A549 (cell line): ENCODE results near the gene KCNH6. TPM values are rescaled to one million over a fixed set of nuclear protein-coding genes. Genes with fewer than 3 reads are reported as not detected.

Experiments
- ATAC-seq, 2 experiments: fragments of 200-7000 bp in 1 of 2; fragments of >200 bp in 1 of 2; cut with Nextera tagmentation in 1 of 2; cut with Tn5 transposase in 1 of 2; 3 replicates each; pipeline versions ENCODE4 v1.8.0 to v1.9.1; 2018 to 2020; ENCODE audit warnings: mild to moderate bottlenecking in 1 of 2, moderate library complexity in 1 of 2
- CTCF ChIA-PET: fragments of 300-600 bp; sonication (Branson Sonifier 250); formaldehyde crosslinking; extraction: SDS; loops from one replicate; lab custom pipeline; 2021; ENCODE audit warnings: antibody characterized with exemption, inconsistent platforms; lab: Yijun Ruan, JAX
- POLR2A ChIA-PET: fragments of 350-600 bp; formaldehyde crosslinking; extraction: SDS; loops from one replicate; lab custom pipeline; 2021; ENCODE audit warnings: antibody characterized with exemption, inconsistent platforms; lab: Yijun Ruan, JAX
- DNase-seq, 2 experiments: peaks; one replicate each; pipeline versions ENCODE4 v3.0.0 to v3.0.0-alpha.2; 2011 to 2016; ENCODE audit warnings: low read depth in 1 of 2, low spot score in 1 of 2
- FAIRE-seq: peaks from 2 replicates; lab custom pipeline; 2011; peaks lifted over from hg19 to GRCh38; lab: Jason Lieb, UNC
- H3K27ac ChIP-seq, 2 experiments: fragments of >200 bp; sonication (Bioruptor Twin); formaldehyde crosslinking; 3 replicates each; pipeline ENCODE4 v1.5.1; 2016 to 2017
- H3K4me1 ChIP-seq: fragments of >200 bp; sonication (Bioruptor Twin); formaldehyde crosslinking; 3 replicates; pipeline ENCODE4 v1.6.1; 2016
- H3K4me2 ChIP-seq: fragments of >200 bp; sonication (Bioruptor Twin); formaldehyde crosslinking; 3 replicates; pipeline ENCODE4 v1.6.1; 2016
- H3K4me3 ChIP-seq: fragments of >200 bp; sonication (Bioruptor Twin); formaldehyde crosslinking; 3 replicates; pipeline ENCODE4 v1.5.1; 2016
- H3K9me3 ChIP-seq: fragments of >200 bp; sonication (Bioruptor Twin); formaldehyde crosslinking; 3 replicates; pipeline ENCODE4 v1.6.1; 2016
- CBX8 ChIP-seq: fragments of 200-600 bp; sonication (generic); IDR thresholded peaks from 2 replicates; pipeline ENCODE4 v1.6.1; 2016
- CHD4 ChIP-seq: fragments of 200-600 bp; sonication (generic); IDR thresholded peaks from 2 replicates; pipeline ENCODE4 v1.6.1; 2016; ENCODE audit warnings: antibody characterized with exemption, mild to moderate bottlenecking, borderline replicate concordance
- CTCF ChIP-seq: fragments of >200 bp; sonication (Bioruptor Twin); formaldehyde crosslinking; IDR thresholded peaks from 3 replicates; pipeline ENCODE4 v1.5.1; 2016
- EP300 ChIP-seq, 2 experiments: fragments of >200 bp; sonication (Bioruptor Twin); formaldehyde crosslinking; IDR thresholded peaks; 2 replicates in 1 of 2; 3 replicates in 1 of 2; pipeline ENCODE4 v1.6.1; 2016 to 2017
- FOSB ChIP-seq: fragments of 250-450 bp; sonication (Bioruptor Pico); IDR thresholded peaks from 2 replicates; pipeline ENCODE4 v1.5.0; 2020; ENCODE audit warnings: mild to moderate bottlenecking, moderate library complexity
- HDAC2 ChIP-seq: fragments of 200-600 bp; sonication (generic); IDR thresholded peaks from 2 replicates; pipeline ENCODE4 v1.6.1; 2016
- HOXB13 ChIP-seq: fragments of 250-450 bp; sonication (Bioruptor Pico); IDR thresholded peaks from 2 replicates; pipeline ENCODE4 v1.5.0; 2020; ENCODE audit warnings: low read depth, mild to moderate bottlenecking, moderate library complexity
- JUN ChIP-seq, 2 experiments: fragments of >200 bp; sonication (Bioruptor Twin); formaldehyde crosslinking; IDR thresholded peaks; 2 replicates in 1 of 2; 3 replicates in 1 of 2; pipeline ENCODE4 v1.6.1; 2016 to 2017
- JUNB ChIP-seq: fragments of >200 bp; sonication (Bioruptor Twin); formaldehyde crosslinking; IDR thresholded peaks from 2 replicates; pipeline ENCODE4 v1.6.1; 2016
- KDM1A ChIP-seq: fragments of 200-600 bp; sonication (generic); IDR thresholded peaks from 2 replicates; pipeline ENCODE4 v1.6.1; 2016; ENCODE audit warnings: low read depth, mild to moderate bottlenecking
- KDM5A ChIP-seq: fragments of 200-600 bp; sonication (generic); IDR thresholded peaks from 2 replicates; pipeline ENCODE4 v1.6.1; 2016; ENCODE audit warnings: antibody characterized with exemption, mild to moderate bottlenecking
- MAFK ChIP-seq: fragments of 450-650 bp; IDR thresholded peaks from 2 replicates; pipeline ENCODE4 v1.6.1; 2014; ENCODE audit not compliant: partially characterized antibody
- NFE2L2 ChIP-seq: fragments of 150-350 bp; conservative IDR thresholded peaks from 2 replicates; pipeline ENCODE4 v1.6.1; 2014; ENCODE audit warnings: low read length
- NPAS2 ChIP-seq: fragments of 250-450 bp; sonication (Bioruptor Pico); IDR thresholded peaks from 2 replicates; pipeline ENCODE4 v1.8.0; 2022; ENCODE audit warnings: mild to moderate bottlenecking, moderate library complexity, borderline replicate concordance
- NR3C1 ChIP-seq: fragments of >200 bp; sonication (Bioruptor Twin); formaldehyde crosslinking; IDR thresholded peaks from 3 replicates; pipeline ENCODE4 v1.6.1; 2017
- POLR2A ChIP-seq: IDR thresholded peaks from 2 replicates; pipeline ENCODE4 v1.6.1; 2012; ENCODE audit warnings: mild to moderate bottlenecking, low read length
- RAD21 ChIP-seq, 2 experiments: fragments of >200 bp in 1 of 2; sonication (Bioruptor Twin) in 1 of 2; formaldehyde crosslinking in 1 of 2; IDR thresholded peaks in 1 of 2; conservative IDR thresholded peaks in 1 of 2; 2 replicates in 1 of 2; 3 replicates in 1 of 2; pipeline ENCODE4 v1.6.1; 2012 to 2018; ENCODE audit warnings: inconsistent platforms in 1 of 2
- RARB ChIP-seq: fragments of 250-450 bp; sonication (Bioruptor Pico); IDR thresholded peaks from 2 replicates; pipeline ENCODE4 v1.8.0; 2021; ENCODE audit warnings: mild to moderate bottlenecking, moderate library complexity
- SREBF2 ChIP-seq: fragments of 450-650 bp; IDR thresholded peaks from 2 replicates; pipeline ENCODE4 v1.6.1; 2014; ENCODE audit warnings: mild to moderate bottlenecking, moderate library complexity
- TP53 ChIP-seq: fragments of 250-450 bp; sonication (Bioruptor Pico); IDR thresholded peaks from 2 replicates; pipeline ENCODE4 v1.5.0; 2021; ENCODE audit warnings: mild to moderate bottlenecking, moderate library complexity
- ZSCAN20 ChIP-seq: fragments of 250-450 bp; sonication (Bioruptor Pico); IDR thresholded peaks from 2 replicates; pipeline ENCODE4 v1.8.0; 2022; ENCODE audit warnings: mild to moderate bottlenecking, moderate library complexity
- WGBS: methylation state at CpG from one replicate; pipeline ENCODE4 v1.1.6; 2017; ENCODE audit errors: missing lambda C conversion rate; 5-methylcytosine and 5-hydroxymethylcytosine counted together
- polyA plus RNA-seq, 4 experiments: library from polyadenylated mRNA; depleted of rRNA in 3 of 4; stranded (reverse); fragments of >200 nt; fragmentation: RNase III in 1 of 4; extraction: RNeasy Plus Mini Kit Qiagen cat#74134 plus additional on column Dnase treatment in 1 of 4; gene quantifications; 2 replicates in 3 of 4; 3 replicates in 1 of 4; pipeline ENCODE4 v1.2.3, GENCODE V29; 2011 to 2017
- TF ChIP-seq, protein P1 (sequence below): fragments of 450-650 bp; IDR thresholded peaks from 2 replicates; pipeline ENCODE4 v1.6.1; 2014; ENCODE audit warnings: antibody characterized with exemption
- TF ChIP-seq, protein P2 (sequence below): fragments of 250-450 bp; sonication (Bioruptor Pico); IDR thresholded peaks from 2 replicates; pipeline ENCODE4 v1.5.0; 2020; ENCODE audit warnings: low read depth, mild to moderate bottlenecking, moderate library complexity
- TF ChIP-seq, protein P3 (sequence below): fragments of 250-450 bp; sonication (Bioruptor Pico); IDR thresholded peaks from 2 replicates; pipeline ENCODE4 v1.5.0; 2021; ENCODE audit warnings: mild to moderate bottlenecking, moderate library complexity, borderline replicate concordance

KCNH6 gene
- polyA plus RNA-seq, 2 of the 4 experiments (the other 2 are of a cell fraction), result not detected

- H3K9me3 ChIP-seq, result no peaks in the 10 kb centered on the region
- H3K4me3 ChIP-seq, result no peak overlapping the region
- FAIRE-seq (no peak), DNase-seq (no peak), ATAC-seq (no peak)
- peaks cover 13% of the 10 kb centered on the region for H3K4me1 ChIP-seq
- ChIA-PET POLR2A (no interaction called here), CTCF (interaction anchor here (0.7 to 13.8 kb wide), 29 partner anchors 8 to 824 kb away, joined by 3 to 347 read pairs (median 13); partner anchors contain the start of genes CYB561 and DCAF7)
- H3K4me2 ChIP-seq, result no peak overlapping the region
- WGBS, result 70% methylated on average over 21 of the region's 21 CpGs
- TF ChIP-seq NPAS2 (no peak), JUNB (no peak), NR3C1 (no peak), RAD21 (conservative IDR thresholded peaks at IDR 0.05 in 1 of 2, IDR thresholded peaks at IDR 0.05 in 1 of 2) (no peak), CTCF (no peak), NFE2L2 (no peak), HOXB13 (no peak), CBX8 (no peak), ZSCAN20 (CRISPR knock-in tag) (no peak), SREBF2 (no peak), POLR2A (no peak), MAFK (no peak), CHD4 (no peak)
- TF ChIP-seq, protein P1, sequence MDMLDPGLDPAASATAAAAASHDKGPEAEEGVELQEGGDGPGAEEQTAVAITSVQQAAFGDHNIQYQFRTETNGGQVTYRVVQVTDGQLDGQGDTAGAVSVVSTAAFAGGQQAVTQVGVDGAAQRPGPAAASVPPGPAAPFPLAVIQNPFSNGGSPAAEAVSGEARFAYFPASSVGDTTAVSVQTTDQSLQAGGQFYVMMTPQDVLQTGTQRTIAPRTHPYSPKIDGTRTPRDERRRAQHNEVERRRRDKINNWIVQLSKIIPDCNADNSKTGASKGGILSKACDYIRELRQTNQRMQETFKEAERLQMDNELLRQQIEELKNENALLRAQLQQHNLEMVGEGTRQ, result no peak
- TF ChIP-seq, protein P2, sequence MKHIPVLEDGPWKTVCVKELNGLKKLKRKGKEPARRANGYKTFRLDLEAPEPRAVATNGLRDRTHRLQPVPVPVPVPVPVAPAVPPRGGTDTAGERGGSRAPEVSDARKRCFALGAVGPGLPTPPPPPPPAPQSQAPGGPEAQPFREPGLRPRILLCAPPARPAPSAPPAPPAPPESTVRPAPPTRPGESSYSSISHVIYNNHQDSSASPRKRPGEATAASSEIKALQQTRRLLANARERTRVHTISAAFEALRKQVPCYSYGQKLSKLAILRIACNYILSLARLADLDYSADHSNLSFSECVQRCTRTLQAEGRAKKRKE (CRISPR knock-in tag), result no peak
- H3K27ac ChIP-seq, result no peak overlapping the region
These were observed 42.9 kb upstream of the KCNH6 start for GRCh38 chr17:63480192-63480784.

GRCh38 chr17:63480826-63481487 lies 42.2 kb upstream of the KCNH6 start:
- H3K4me2 ChIP-seq, result no peak overlapping the region
- DNase-seq, result no peak
- POLR2A ChIA-PET, result no interaction called here
- H3K9me3 ChIP-seq, result no peaks in the 10 kb centered on the region
- no peak for TF ChIP-seq FOSB
- no peak for TF ChIP-seq HDAC2
- no peak for TF ChIP-seq RARB (CRISPR knock-in tag)
- TF ChIP-seq KDM1A, result no peak
- TF ChIP-seq ZSCAN20 (CRISPR knock-in tag), result no peak
- no peak for TF ChIP-seq TP53 (CRISPR knock-in tag)
- TF ChIP-seq, protein P3, sequence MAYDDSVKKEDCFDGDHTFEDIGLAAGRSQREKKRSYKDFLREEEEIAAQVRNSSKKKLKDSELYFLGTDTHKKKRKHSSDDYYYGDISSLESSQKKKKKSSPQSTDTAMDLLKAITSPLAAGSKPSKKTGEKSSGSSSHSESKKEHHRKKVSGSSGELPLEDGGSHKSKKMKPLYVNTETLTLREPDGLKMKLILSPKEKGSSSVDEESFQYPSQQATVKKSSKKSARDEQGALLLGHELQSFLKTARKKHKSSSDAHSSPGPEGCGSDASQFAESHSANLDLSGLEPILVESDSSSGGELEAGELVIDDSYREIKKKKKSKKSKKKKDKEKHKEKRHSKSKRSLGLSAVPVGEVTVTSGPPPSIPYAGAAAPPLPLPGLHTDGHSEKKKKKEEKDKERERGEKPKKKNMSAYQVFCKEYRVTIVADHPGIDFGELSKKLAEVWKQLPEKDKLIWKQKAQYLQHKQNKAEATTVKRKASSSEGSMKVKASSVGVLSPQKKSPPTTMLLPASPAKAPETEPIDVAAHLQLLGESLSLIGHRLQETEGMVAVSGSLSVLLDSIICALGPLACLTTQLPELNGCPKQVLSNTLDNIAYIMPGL (CRISPR knock-in tag), result no peak
- no peak for TF ChIP-seq EP300 (IDR thresholded peaks at IDR 0.05)
- TF ChIP-seq JUN (IDR thresholded peaks at IDR 0.05), result no peak
- no peak for TF ChIP-seq KDM5A
- no peak for TF ChIP-seq POLR2A
- no peak for ATAC-seq
- 77% methylated on average over 10 of the region's 11 CpGs for WGBS
- peaks cover 13% of the 10 kb centered on the region for H3K4me1 ChIP-seq
- no peak for FAIRE-seq
- H3K4me3 ChIP-seq, result no peak overlapping the region
- no peak overlapping the region for H3K27ac ChIP-seq
- CTCF ChIA-PET, result interaction anchor here (0.7 to 13.8 kb wide), 16 partner anchors 9 to 809 kb away, joined by 3 to 347 read pairs (median 16); partner anchors contain the start of gene CYB561
